GM19351 (cell line): ENCODE data around the gene SLBP.

ENCODE experiments used
- ATAC-seq: cut with Tn5 transposase; IDR thresholded peaks from one replicate; pipeline ENCODE4 v1.9.1; 2021; ENCODE audit warnings: mild to moderate bottlenecking, moderate library complexity; ENCODE audit not compliant: unreplicated experiment

Gene SLBP

GRCh38 chr4:1656132-1656531, 56.0 kb downstream of the SLBP start:
- no peak for ATAC-seq

GRCh38 chr4:1655676-1656075, 56.4 kb downstream of the SLBP start:
- ATAC-seq = no peak

- ATAC-seq = no peak
Observed at GRCh38 chr4:1655081-1655480, 57.0 kb downstream of the SLBP start.

GRCh38 chr4:1654216-1654955, 57.7 kb downstream of the SLBP start:
- no peak for ATAC-seq

- ATAC-seq = no peak
Observed at GRCh38 chr4:1653776-1654175, 58.3 kb downstream of the SLBP start.

GRCh38 chr4:1652088-1652487, 60.0 kb downstream of the SLBP start:
- ATAC-seq = no peak

- no peak for ATAC-seq
Observed at GRCh38 chr4:1651609-1652008, 60.5 kb downstream of the SLBP start.

GRCh38 chr4:1648962-1649361, 63.2 kb downstream of the SLBP start:
- ATAC-seq = no peak

- ATAC-seq = no peak
Observed at GRCh38 chr4:1647432-1647831, 64.7 kb downstream of the SLBP start.

GRCh38 chr4:1646690-1647089, 65.4 kb downstream of the SLBP start:
- no peak for ATAC-seq

GRCh38 chr4:1644891-1645657, 67.0 kb downstream of the SLBP start:
- ATAC-seq = no peak

GRCh38 chr4:1643971-1644735, 68.0 kb downstream of the SLBP start:
- no peak for ATAC-seq
